SK-N-SH treated with all-trans-retinoic acid at 6 μM for 48 hours (cell line): ENCODE measurements around the gene MYO1F.

ENCODE experiments used
- ARNTL ChIP-seq: fragments of 450-650 bp; formaldehyde crosslinking; IDR thresholded peaks from 2 replicates; pipeline ENCODE4 v1.5.0; 2020; ENCODE audit warnings: low read depth, mild to moderate bottlenecking, moderate library complexity, borderline replicate concordance
- POU6F1 ChIP-seq: fragments of 250-450 bp; sonication (Bioruptor Pico); IDR thresholded peaks from 2 replicates; pipeline ENCODE4 v1.8.0; 2021; ENCODE audit warnings: low read depth, mild to moderate bottlenecking, moderate library complexity, borderline replicate concordance
- RARB ChIP-seq: fragments of 250-450 bp; sonication (Bioruptor Pico); IDR thresholded peaks from 2 replicates; pipeline ENCODE4 v1.8.0; 2021; ENCODE audit warnings: mild to moderate bottlenecking, moderate library complexity
- SNAI2 ChIP-seq: fragments of 250-450 bp; sonication (Bioruptor Pico); IDR thresholded peaks from 2 replicates; pipeline ENCODE4 v1.5.0; 2020; ENCODE audit warnings: mild to moderate bottlenecking, moderate library complexity
- ZC3H10 ChIP-seq: fragments of 250-450 bp; sonication (Bioruptor Pico); IDR thresholded peaks from 2 replicates; pipeline ENCODE4 v1.5.1; 2021; ENCODE audit warnings: mild to moderate bottlenecking, moderate library complexity
- ZNF565 ChIP-seq: fragments of 450-650 bp; formaldehyde crosslinking; conservative IDR thresholded peaks from 2 replicates; pipeline ENCODE4 v1.5.0; 2020; ENCODE audit warnings: low read depth, mild to moderate bottlenecking, moderate library complexity
- ZNF70 ChIP-seq: fragments of 450-650 bp; formaldehyde crosslinking; IDR thresholded peaks from 2 replicates; pipeline ENCODE4 v1.5.0; 2020; ENCODE audit warnings: mild to moderate bottlenecking, moderate library complexity

GRCh38 chr19:8611391-8611876 lies 34.2 kb upstream of the MYO1F start:
- TF ChIP-seq ARNTL (CRISPR knock-in tag) (no peak), RARB (no peak), ZC3H10 (CRISPR knock-in tag) (no peak), SNAI2 (CRISPR knock-in tag) (no peak), POU6F1 (CRISPR knock-in tag) (no peak), ZNF70 (CRISPR knock-in tag) (no peak), ZNF565 (no peak)
